Stimulated activated CD4-positive, alpha-beta T cell treated with anti-CD3 and anti-CD28 coated beads, Interleukin-15, amount 100 ng/mL, for 48 hours (primary cell): Measurements from ENCODE around the gene CA6.
"Not testable (repeated sequence)": the region's sequence is repeated elsewhere in the genome, so short reads cannot be mapped to it uniquely, and the experiment has no call there.

Experiments
- DNase-seq, 2 donors: peaks; one replicate each; pipeline ENCODE4 v3.0.0-alpha.2; 2020; ENCODE audit warnings: low read depth in 2 of 2

Gene CA6

DNA sequence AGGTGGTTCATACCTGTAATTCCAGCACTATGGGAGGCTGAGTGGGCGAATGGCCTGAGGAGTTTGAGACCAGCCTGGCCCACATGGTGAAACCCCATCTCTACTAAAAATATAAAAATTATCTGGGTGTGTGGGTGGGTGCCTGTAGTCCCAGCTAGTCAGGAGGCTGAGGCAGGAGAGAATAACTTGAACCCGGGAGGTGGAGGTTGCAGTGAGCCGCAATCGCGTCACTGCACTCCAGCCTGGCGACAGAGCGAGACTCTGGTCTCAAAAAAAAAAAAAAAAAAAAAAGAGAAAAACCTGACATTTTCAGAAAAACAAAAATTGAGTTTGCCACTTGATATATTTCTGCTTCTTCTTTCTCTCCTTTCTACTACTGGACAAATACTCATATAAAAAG, 24.3 kb downstream of the CA6 start:
- no peak for DNase-seq

GRCh38 chr1:8970870-8971337, 25.2 kb downstream of the CA6 start:
- peak; percentile 22 to 28 for DNase-seq

GRCh38 chr1:8974551-8974950, 28.9 kb downstream of the CA6 start:
- no peak for DNase-seq

- no peak for DNase-seq
Observed at GRCh38 chr1:8976338-8976737, 30.7 kb downstream of the CA6 start.

DNA sequence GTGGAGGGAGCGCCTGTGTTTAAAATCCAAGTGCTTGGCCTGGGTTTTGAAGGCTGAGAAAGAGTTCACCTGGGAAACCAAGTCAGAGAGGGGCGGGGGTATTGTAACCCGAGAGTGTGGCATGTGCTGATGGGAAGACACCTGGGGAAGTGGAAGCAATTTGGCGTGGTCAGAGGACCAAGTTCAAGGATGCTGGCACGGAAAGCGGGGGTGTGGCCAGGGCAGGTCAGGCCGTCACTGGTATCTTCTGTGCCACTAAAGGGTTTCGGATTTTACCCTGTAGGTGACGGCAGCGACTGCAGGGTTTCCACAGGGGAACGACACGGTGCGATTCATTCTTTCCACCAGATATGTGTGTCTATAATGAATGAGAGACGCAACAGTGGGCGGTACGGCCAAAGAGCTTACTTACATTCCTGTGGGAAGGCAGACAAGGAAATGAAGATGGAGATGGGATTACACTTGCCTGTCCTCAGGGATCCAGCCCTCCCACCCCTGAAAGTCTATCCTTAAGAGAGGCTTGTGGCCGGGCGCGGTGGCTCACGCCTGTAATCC, 31.3 kb downstream of the CA6 start:
- DNase-seq = no peak

GRCh38 chr1:8980656-8981055, 35.0 kb downstream of the CA6 start:
- no peak for DNase-seq

DNA sequence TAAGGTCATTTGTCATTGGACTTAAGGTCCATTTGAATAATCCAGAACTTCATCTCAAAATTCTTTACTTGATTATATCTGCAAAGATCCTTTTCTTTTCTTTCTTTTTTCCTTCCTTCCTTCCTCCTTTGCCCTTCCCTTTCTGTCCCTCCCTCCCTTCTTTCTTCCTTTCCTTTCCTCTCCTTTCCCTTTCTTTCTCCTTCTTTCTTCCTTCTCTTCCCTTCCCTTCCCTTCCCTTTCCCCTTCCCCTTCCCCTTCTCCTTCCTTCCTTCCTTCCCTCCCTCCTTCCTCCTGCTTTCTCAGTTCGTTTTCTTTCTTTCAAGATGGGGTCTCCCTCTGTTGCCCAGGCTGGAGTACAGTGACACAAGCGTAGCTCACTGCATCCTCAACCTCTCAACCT, 35.5 kb downstream of the CA6 start:
- DNase-seq = no peak

DNA sequence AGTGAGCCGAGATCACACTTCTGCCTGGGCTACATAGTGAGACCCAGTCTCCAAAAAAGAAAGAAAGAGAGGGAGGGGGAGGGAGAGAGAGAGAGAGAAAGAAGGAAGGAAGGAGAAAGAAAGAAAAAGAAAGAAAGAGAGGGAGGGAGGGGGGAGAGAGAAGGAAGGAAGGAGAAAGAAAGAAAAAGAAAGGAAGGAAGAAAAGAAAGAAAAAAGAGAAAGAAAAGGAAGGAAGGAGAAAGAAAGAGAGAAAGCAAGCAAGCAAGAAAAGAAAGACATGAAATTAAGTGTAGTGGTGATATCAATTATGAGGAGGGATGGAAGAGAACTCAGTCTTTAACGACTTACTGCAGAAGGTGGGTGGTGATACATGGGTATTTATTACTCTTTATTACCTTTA, 38.5 kb downstream of the CA6 start:
- no peak for DNase-seq

DNA sequence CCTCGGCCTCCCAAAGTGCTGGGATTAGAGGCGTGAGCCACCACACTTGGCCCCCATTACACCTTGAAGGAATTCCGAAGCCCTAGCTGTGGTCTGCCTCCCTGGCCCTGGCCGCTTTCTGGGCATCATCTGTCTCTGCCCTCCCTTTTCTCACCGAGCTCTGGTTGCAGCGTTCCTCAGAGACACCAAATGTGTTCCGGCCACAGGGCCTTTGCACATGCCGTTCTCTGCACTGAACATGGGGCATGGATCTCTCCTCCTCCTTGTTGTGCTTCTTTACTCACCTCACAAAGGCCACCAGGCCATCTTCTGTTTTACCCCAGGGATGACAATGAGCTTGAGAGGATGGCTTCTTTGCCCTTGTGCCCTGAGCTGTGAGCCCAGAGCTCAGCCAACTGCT, 39.3 kb downstream of the CA6 start:
- no peak for DNase-seq

- no peak for DNase-seq
Observed at GRCh38 chr1:8985915-8986813, 40.5 kb downstream of the CA6 start.

DNA sequence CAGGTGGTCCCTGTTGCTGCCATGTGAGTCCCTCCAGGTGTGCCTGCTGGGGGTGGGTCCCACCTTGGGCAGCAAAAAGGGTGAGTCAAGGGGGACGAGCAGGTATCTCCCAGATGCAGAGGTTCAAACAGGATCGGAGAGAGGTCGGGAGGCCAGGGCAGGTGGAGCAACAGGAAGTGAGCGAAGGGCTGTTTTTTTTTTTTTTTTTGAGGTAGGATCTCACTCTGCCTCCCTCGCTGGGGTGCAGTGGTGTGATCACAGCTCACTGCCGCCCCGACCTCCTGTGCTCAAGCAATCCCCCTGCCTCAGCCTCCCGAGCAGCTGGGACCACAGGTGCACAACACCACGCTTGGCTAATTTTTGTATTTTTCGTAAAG, 41.1 kb downstream of the CA6 start:
- no peak for DNase-seq

GRCh38 chr1:8987881-8988617, 42.4 kb downstream of the CA6 start:
- peak in 1 of 2 donors; percentile 67 for DNase-seq

DNA sequence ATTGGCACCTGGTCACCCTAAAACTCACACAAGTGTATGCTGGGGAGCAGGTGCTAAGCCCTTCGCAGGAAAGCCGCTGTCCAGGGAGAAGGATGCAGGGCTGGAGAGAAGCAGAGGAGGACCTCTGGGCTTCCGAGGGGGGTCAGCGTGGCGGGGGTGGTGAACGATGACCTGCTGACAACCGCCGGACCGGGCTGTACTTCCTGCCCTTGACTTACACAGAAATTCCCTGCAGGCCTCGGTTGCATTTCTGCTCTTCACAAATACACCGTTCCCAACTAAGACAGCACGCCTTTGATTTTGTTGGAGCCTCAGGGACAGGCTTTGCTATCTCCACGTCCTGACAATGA, 42.9 kb downstream of the CA6 start:
- DNase-seq = no peak

DNA sequence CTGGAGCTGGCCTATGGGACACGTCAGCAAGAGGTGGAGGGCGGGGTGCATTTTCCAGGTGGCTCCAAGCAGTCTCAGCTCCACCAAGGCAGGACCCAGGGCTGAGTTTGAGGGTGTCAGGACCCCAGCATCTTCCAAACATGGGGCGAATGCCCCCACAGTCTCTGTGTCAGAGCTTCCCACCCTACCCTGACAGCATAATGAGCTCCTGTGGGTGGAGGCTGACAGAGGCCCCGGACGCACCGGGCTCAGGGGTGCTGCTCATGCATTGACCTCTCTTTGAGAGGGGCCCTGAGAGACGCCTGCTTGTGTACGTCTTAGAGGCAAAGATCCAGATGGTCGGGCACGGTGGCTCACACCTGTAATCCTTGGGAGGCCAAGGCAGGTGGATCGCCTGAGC, 43.4 kb downstream of the CA6 start:
- no peak for DNase-seq

DNA sequence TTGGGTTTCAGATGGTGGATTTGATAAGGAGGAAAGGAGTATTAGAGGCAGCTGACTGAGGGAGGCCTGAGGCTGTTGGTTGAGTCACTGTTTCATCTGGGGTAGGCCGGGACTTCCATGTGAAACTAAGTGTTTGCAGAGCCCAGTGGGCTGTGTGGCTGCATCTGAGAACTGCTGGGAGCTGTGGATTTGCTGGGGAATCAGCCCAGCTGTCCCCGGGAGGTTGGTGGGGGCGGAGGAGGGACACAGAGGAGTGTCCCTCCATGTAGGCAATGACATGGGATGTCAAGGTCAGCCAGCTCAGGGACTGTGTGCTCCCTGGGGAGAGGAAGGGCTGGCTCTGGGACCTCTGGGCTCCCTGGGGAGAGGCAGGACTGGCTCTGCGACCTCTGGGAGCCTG, 44.2 kb downstream of the CA6 start:
- DNase-seq = no peak

DNA sequence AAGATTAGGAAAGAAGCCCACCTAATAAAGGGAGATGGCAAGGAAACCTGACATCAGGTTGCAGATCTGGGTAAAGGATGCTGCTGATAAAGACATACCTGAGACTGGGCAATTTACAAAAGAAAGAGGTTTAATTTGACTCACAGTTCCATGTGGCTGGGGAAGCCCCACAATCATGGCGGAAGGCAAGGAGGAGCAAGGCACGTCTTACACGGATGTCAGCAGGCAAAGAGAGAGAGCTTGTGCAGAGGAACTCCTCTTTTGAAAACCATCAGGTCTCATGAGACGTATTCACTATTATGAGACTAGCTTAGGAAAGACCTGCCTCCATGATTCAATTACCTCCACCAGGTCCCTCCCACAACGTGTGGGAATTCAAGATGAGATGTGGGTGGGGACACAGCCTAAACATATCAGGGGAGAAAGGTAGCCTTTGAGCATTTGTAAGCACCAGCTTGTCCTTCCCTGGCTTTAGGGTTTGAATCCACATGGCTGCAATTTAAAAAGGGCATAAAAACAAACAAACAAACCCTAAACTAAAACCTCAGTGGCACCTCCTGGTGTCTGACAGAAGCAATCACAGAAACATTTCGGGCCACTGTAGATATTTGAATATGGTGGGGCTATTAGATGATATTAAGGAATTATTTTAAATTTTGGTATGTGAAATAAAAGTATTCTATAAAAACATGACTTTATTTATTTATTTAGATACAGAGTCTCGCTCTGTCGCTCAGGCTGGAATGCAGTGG, 47.4 kb downstream of the CA6 start:
- DNase-seq = no peak

DNA sequence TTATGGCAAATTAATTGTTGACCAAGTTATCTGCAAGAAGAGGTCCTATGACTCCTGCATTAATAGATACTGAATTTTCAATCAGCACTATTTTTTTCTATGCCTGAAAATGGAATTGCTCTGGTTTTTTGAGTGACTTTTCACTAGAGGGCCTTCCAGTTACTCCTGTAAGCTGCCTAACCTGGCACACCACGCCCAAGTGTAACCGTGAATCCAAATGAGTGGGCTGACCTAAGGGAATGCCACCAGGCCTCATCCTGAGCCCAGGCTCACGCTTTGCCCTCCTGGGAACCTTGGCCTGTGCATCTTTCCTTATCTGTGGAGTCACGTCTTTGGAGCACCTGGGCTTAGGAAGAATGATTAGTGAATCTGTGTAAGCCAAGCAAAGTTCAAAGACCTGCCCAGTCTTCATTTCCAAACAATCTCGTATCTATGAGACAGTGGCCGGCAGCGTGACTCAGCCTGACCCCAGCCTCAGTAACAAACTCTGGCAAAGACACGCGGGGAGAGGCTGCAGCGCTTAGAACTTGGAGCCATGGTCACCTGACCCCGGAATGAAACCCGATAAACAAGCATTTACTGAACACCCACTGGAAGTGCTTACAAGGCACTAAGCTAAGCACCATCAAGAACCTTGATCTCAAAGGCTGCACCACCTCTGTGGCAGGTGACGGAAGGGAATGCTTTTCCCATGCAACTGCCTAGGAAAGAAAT, 48.5 kb downstream of the CA6 start:
- not testable (repeated sequence) for DNase-seq

GRCh38 chr1:9001534-9002214, 56.0 kb downstream of the CA6 start:
- DNase-seq = not testable (repeated sequence)

DNA sequence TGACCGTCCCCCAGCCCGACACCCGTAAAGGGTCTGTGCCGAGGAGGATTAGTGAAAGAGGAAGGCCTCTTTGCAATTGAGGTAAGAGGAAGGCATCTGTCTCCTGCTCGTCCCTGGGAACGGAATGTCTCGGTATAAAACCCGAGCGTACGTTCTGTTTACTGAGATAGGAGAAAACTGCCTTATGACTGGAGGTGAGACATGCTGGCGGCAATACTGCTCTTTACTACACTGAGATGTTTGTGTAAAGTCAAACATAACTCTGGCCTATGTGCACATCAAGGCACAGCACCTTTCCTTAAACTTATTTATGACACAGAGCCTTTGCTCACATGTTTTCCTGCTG, 56.5 kb downstream of the CA6 start:
- not testable (repeated sequence) for DNase-seq

DNA sequence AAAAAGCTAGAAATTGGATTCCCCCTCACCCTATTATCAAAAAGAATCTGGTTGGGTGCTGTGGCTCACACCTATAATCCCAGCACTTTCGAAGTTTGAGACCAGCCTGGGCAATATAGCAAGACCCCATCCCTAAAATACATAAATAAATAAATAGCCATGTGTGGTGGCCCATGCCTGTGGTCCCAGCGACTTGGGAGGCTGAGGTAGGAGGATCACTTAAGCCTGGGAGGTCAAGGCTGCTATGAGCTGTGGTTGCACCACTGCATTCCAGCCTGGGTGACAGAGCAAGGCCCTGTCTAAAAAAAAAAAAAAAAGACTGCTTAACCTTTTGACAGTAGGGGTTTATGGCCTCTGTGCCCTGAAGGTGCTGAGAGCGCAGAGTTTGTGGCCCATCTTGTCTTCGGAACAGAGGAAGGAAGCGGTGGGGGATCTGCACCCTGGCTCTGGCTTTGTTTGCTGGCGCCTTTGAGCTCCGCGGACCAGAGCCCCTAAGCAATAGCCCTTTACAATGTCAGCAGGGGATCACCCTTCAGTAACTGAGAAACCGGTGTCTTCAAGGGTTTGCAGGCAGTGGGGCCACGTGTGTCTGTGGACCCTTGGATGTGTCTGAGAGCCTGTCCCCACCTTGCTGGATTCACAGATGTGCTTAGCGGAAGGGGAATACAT, 58.5 kb downstream of the CA6 start:
- no peak for DNase-seq
